GM18873 (cell line): Measurements from ENCODE around the gene DUSP2.

Experiments used
- ATAC-seq: cut with Tn5 transposase; IDR thresholded peaks from one replicate; pipeline ENCODE4 v1.9.1; 2021; ENCODE audit warnings: mild to moderate bottlenecking, moderate library complexity, moderate number of reproducible peaks; ENCODE audit not compliant: unreplicated experiment, low FRiP score

DUSP2 gene

GRCh38 chr2:96116879-96117533, 28.2 kb downstream of the DUSP2 start:
- no peak for ATAC-seq

GRCh38 chr2:96116424-96116878, 28.8 kb downstream of the DUSP2 start, which contains the start of gene ADRA2B:
TSS of gene ADRA2B (minus strand) at chr2:96116571. CDS start at chr2:96116149, 422 bp downstream.
- ATAC-seq = no peak

GRCh38 chr2:96115631-96116423, 29.4 kb downstream of the DUSP2 start:
- ATAC-seq = no peak

- no peak for ATAC-seq
Observed at GRCh38 chr2:96114903-96115581, 30.2 kb downstream of the DUSP2 start.

- no peak for ATAC-seq
Observed at GRCh38 chr2:96114546-96114902, 30.7 kb downstream of the DUSP2 start.

- no peak for ATAC-seq
Observed at GRCh38 chr2:96113951-96114350, 31.3 kb downstream of the DUSP2 start.

GRCh38 chr2:96113367-96113677, 31.9 kb downstream of the DUSP2 start:
- ATAC-seq = no peak

GRCh38 chr2:96112501-96113366, 32.5 kb downstream of the DUSP2 start:
- no peak for ATAC-seq

GRCh38 chr2:96111823-96112500, 33.3 kb downstream of the DUSP2 start:
- ATAC-seq = no peak

GRCh38 chr2:96111257-96111640, 34.0 kb downstream of the DUSP2 start:
- ATAC-seq = no peak

- no peak for ATAC-seq
Observed at GRCh38 chr2:96110621-96111256, 34.5 kb downstream of the DUSP2 start.

GRCh38 chr2:96109931-96110511, 35.2 kb downstream of the DUSP2 start:
- ATAC-seq = no peak

GRCh38 chr2:96109361-96109680, 35.9 kb downstream of the DUSP2 start:
- ATAC-seq = no peak

GRCh38 chr2:96108541-96109360, 36.5 kb downstream of the DUSP2 start:
- no peak for ATAC-seq

- no peak for ATAC-seq
Observed at GRCh38 chr2:96108151-96108540, 37.1 kb downstream of the DUSP2 start.

GRCh38 chr2:96107708-96108065, 37.6 kb downstream of the DUSP2 start:
- ATAC-seq = no peak

- ATAC-seq = no peak
Observed at GRCh38 chr2:96106991-96107707, 38.1 kb downstream of the DUSP2 start.
